CD14-positive monocyte (primary cell): ENCODE measurements around the gene GNL3. TPM values are rescaled to one million over a fixed set of nuclear protein-coding genes. Genes with fewer than 3 reads are reported as not detected.
A peak's percentile ranks its signal among the peaks of the same experiment; 100 is the strongest.

Source experiments
- DNase-seq, 3 donors: peaks; one replicate each; pipeline ENCODE4 v3.0.0-alpha.2; 2011 to 2022
- H2AFZ ChIP-seq: 2 replicates; pipeline ENCODE4 v1.6.0; 2012; ENCODE audit warnings: mild to moderate bottlenecking, low read depth, low read length, inconsistent platforms; ENCODE audit not compliant: insufficient read depth, poor library complexity, severe bottlenecking
- H3K27ac ChIP-seq, 2 donors: 1 replicate in 1 of 2; 2 replicates in 1 of 2; pipeline ENCODE4 v1.5.1; 2012 to 2013; ENCODE audit warnings: low read length in 2 of 2, control low read depth in 1 of 2, inconsistent platforms in 1 of 2, low read depth in 1 of 2, mild to moderate bottlenecking in 1 of 2
- H3K27me3 ChIP-seq, 2 donors: one replicate each; pipeline versions ENCODE4 v1.6.0 to v1.6.1; 2011 to 2013; ENCODE audit warnings: low read length in 2 of 2; ENCODE audit not compliant: control insufficient read depth in 2 of 2, insufficient read depth in 2 of 2
- H3K36me3 ChIP-seq, 2 donors: replicated peaks in 1 of 2; 1 replicate in 1 of 2; 2 replicates in 1 of 2; pipeline versions ENCODE4 v1.5.1 to v1.6.1; 2012 to 2013; ENCODE audit warnings: low read length in 2 of 2, control low read depth in 1 of 2, inconsistent platforms in 1 of 2, mild to moderate bottlenecking in 1 of 2; ENCODE audit not compliant: insufficient read depth in 2 of 2, control insufficient read depth in 1 of 2
- H3K4me1 ChIP-seq, 2 donors: 1 replicate in 1 of 2; 2 replicates in 1 of 2; pipeline versions ENCODE4 v1.5.1 to v1.6.1; 2012 to 2013; ENCODE audit warnings: low read length in 2 of 2, control low read depth in 1 of 2, inconsistent platforms in 1 of 2, mild to moderate bottlenecking in 1 of 2, moderate library complexity in 1 of 2; ENCODE audit not compliant: insufficient read depth in 2 of 2, control insufficient read depth in 1 of 2
- H3K4me2 ChIP-seq: replicated peaks from 2 replicates; pipeline ENCODE3; 2012; ENCODE audit warnings: low read length, moderate library complexity, mild to moderate bottlenecking; ENCODE audit not compliant: poor library complexity, severe bottlenecking; ENCODE audit errors: extremely low read depth
- H3K4me3 ChIP-seq, 3 experiments: fragments of 200-600 bp in 1 of 3; sonication (generic) in 1 of 3; replicated peaks in 1 of 3; 1 replicate in 2 of 3; 2 replicates in 1 of 3; pipeline ENCODE4 v1.5.1; 2011 to 2013; ENCODE audit warnings: low read length in 3 of 3, mild to moderate bottlenecking in 3 of 3, control low read depth in 2 of 3, low read depth in 2 of 3, inconsistent platforms in 1 of 3, moderate library complexity in 1 of 3
- H3K79me2 ChIP-seq: 2 replicates; pipeline ENCODE4 v1.6.0; 2012; ENCODE audit warnings: mild to moderate bottlenecking, control low read depth, inconsistent platforms, low read length, moderate library complexity; ENCODE audit not compliant: insufficient read depth
- H3K9ac ChIP-seq: 2 replicates; pipeline ENCODE4 v1.6.0; 2017; ENCODE audit warnings: low read length, mild to moderate bottlenecking; ENCODE audit not compliant: insufficient read depth, poor library complexity, severe bottlenecking
- H3K9me3 ChIP-seq, 2 donors: replicated peaks in 1 of 2; 1 replicate in 1 of 2; 2 replicates in 1 of 2; pipeline versions ENCODE4 v1.5.1 to v1.6.1; 2012 to 2013; ENCODE audit warnings: low read length in 2 of 2, control low read depth in 1 of 2; ENCODE audit not compliant: control insufficient read depth in 1 of 2, insufficient read depth in 1 of 2
- H4K20me1 ChIP-seq: 2 replicates; pipeline ENCODE4 v1.6.0; 2012; ENCODE audit warnings: mild to moderate bottlenecking, low read length, control low read depth, moderate library complexity; ENCODE audit not compliant: insufficient read depth
- H3K27ac Mint-ChIP-seq, 7 donors: one replicate each; pipeline ENCODE4 v1.8.0; 2020; ENCODE audit warnings: mild to moderate bottlenecking in 7 of 7, mixed read lengths in 7 of 7, moderate library complexity in 6 of 7, inconsistent platforms in 2 of 7
- H3K27me3 Mint-ChIP-seq, 3 donors: one replicate each; pipeline ENCODE4 v1.8.0; 2021 to 2022; ENCODE audit warnings: low read depth in 3 of 3, mild to moderate bottlenecking in 3 of 3, mixed read lengths in 3 of 3, moderate library complexity in 3 of 3, inconsistent platforms in 1 of 3
- H3K36me3 Mint-ChIP-seq, 2 donors: one replicate each; pipeline ENCODE4 v1.8.0; 2020; ENCODE audit warnings: mixed read lengths in 2 of 2, inconsistent platforms in 1 of 2, mild to moderate bottlenecking in 1 of 2
- H3K4me1 Mint-ChIP-seq: one replicate; pipeline ENCODE4 v1.8.0; 2020; ENCODE audit warnings: mild to moderate bottlenecking, mixed read lengths
- H3K4me3 Mint-ChIP-seq, 2 donors: one replicate each; pipeline ENCODE4 v1.8.0; 2020; ENCODE audit warnings: mild to moderate bottlenecking in 2 of 2, mixed read lengths in 2 of 2, moderate library complexity in 1 of 2
- H3K9me3 Mint-ChIP-seq, 7 donors: one replicate each; pipeline ENCODE4 v1.8.0; 2020 to 2022; ENCODE audit warnings: mixed read lengths in 7 of 7, mild to moderate bottlenecking in 6 of 7, moderate library complexity in 6 of 7, inconsistent platforms in 2 of 7
- CTCF ChIP-seq: fragments of 200-600 bp; IDR thresholded peaks from one replicate; pipeline ENCODE4 v1.8.0; 2022; ENCODE audit warnings: antibody characterized with exemption, mild to moderate bottlenecking
- WGBS: methylation state at CpG from one replicate; pipeline ENCODE4 v1.1.5; 2013; ENCODE audit warnings: missing lambda C conversion rate; ENCODE audit not compliant: insufficient coverage; 5-methylcytosine and 5-hydroxymethylcytosine counted together
- intact Hi-C, 2 donors: fragments of 100-400 bp; cut with micrococcal nuclease; formaldehyde crosslinking; loops; one replicate each; pipeline versions ENCODE4 v1.15.0 to v1.15.1; 2023
- polyA plus RNA-seq, 3 donors: library from polyadenylated mRNA; depleted of rRNA in 1 of 3; unstranded in 2 of 3; stranded (reverse) in 1 of 3; fragments of 300-500 nt in 2 of 3; fragments of >200 nt in 1 of 3; fragmentation: Illumina TruSeq in 2 of 3; gene quantifications; 1 replicate in 2 of 3; 2 replicates in 1 of 3; pipeline ENCODE4 v1.2.3, GENCODE V29; 2012 to 2021

GNL3 gene
- polyA plus RNA-seq, 3 donors = 13.4 to 18.7 (median 16.7) TPM

- WGBS = 0% methylated on average over 2 of the region's 6 CpGs
- H3K9me3 ChIP-seq = no peaks in the 10 kb centered on the region
- H3K36me3 ChIP-seq = peaks cover 0 to 10% of the 10 kb centered on the region in 2 donors
- peak overlapping the region; percentile 70 for H3K4me2 ChIP-seq
- peaks cover 50% of the 10 kb centered on the region for H3K4me1 Mint-ChIP-seq
- H3K36me3 Mint-ChIP-seq = peaks cover 15 to 41% of the 10 kb centered on the region in 2 donors
- no peaks in the 10 kb centered on the region for H3K27me3 Mint-ChIP-seq
- H3K4me3 Mint-ChIP-seq = peak overlapping the region; percentile 70 to 79
- peak overlapping the region in 2 of 3 experiments; percentile 39 to 65 for H3K4me3 ChIP-seq
- peaks cover 17% of the 10 kb centered on the region for H3K79me2 ChIP-seq
- DNase-seq = peak; percentile 12 to 46 (median 35)
- H4K20me1 ChIP-seq = peaks cover under 1% of the 10 kb centered on the region
- H3K27ac Mint-ChIP-seq = peak overlapping the region; percentile 78 to 91 (median 88)
- intact Hi-C loops = no loop called here
- peaks cover 0 to 2% (median 0%) of the 10 kb centered on the region in 7 donors for H3K9me3 Mint-ChIP-seq
- TF ChIP-seq CTCF = no peak
- H3K4me1 ChIP-seq = peaks cover 35 to 40% of the 10 kb centered on the region in 2 donors
- peak overlapping the region; percentile 64 for H2AFZ ChIP-seq
- H3K27ac ChIP-seq = peak overlapping the region; percentile 74
- peak overlapping the region; percentile 19 for H3K9ac ChIP-seq
- H3K27me3 ChIP-seq = no peaks in the 10 kb centered on the region
Measured at GRCh38 chr3:52721002-52721729, 35.3 kb downstream of the GNL3 start.

- H3K4me2 ChIP-seq = peak overlapping the region; percentile 70
- Mint-ChIP-seq H3K4me1 (peaks cover 45% of the 10 kb centered on the region), H3K36me3 (peaks cover 13 to 38% of the 10 kb centered on the region in 2 donors)
Measured at GRCh38 chr3:52721730-52722008, 35.8 kb downstream of the GNL3 start.

More at GRCh38 chr3:52721730-52722008, 35.8 kb downstream of the GNL3 start:
- H3K36me3 ChIP-seq = peaks cover 0 to 10% of the 10 kb centered on the region in 2 donors
- intact Hi-C loops = no loop called here
- H3K9me3 ChIP-seq = no peaks in the 10 kb centered on the region
- H3K4me3 Mint-ChIP-seq = peak overlapping the region in 1 of 2 donors; percentile 79
- no peak overlapping the region for H2AFZ ChIP-seq
- no peak overlapping the region for H3K9ac ChIP-seq
- peak overlapping the region; percentile 78 to 91 (median 88) for H3K27ac Mint-ChIP-seq
- peak overlapping the region; percentile 74 for H3K27ac ChIP-seq
- TF ChIP-seq CTCF = no peak
- peak overlapping the region in 1 of 3 experiments; percentile 65 for H3K4me3 ChIP-seq
- H3K79me2 ChIP-seq = peaks cover 17% of the 10 kb centered on the region
- H3K27me3 Mint-ChIP-seq = no peaks in the 10 kb centered on the region
- no peaks in the 10 kb centered on the region for H3K27me3 ChIP-seq
- peak in 1 of 3 donors; percentile 66 for DNase-seq
- 38% methylated on average over 1 of the region's 1 CpG for WGBS
- peaks cover 35 to 40% of the 10 kb centered on the region in 2 donors for H3K4me1 ChIP-seq
- H4K20me1 ChIP-seq = no peaks in the 10 kb centered on the region
- H3K9me3 Mint-ChIP-seq = peaks cover 0 to 2% (median 0%) of the 10 kb centered on the region in 7 donors
